ENCODE results near the gene RBM17. TPM values are rescaled to one million over a fixed set of nuclear protein-coding genes. Genes with fewer than 3 reads are reported as not detected.

RBM17 gene
- total and polyA plus RNA-seq, 2 of the 13 experiments (the other 11 are each of a cell fraction or from before 2014, with no cell fraction given): 30.7 to 77.5 TPM

GRCh38 chr10:6089334-6090219, 743 bp downstream of the RBM17 start (continued):
- 0 out of 2 replicates have a peak, but pooled peaks have one; percentile 38 for TF ChIP-seq ZNF710 (CRISPR knock-in tag; IDR thresholded peaks at IDR 0.05; ENCODE audit: borderline replicate concordance)
- 0 out of 2 replicates have a peak, but pooled peaks have one; percentile 7 for TF ChIP-seq CTCF (CRISPR knock-in tag; IDR thresholded peaks at IDR 0.05)

DNA sequence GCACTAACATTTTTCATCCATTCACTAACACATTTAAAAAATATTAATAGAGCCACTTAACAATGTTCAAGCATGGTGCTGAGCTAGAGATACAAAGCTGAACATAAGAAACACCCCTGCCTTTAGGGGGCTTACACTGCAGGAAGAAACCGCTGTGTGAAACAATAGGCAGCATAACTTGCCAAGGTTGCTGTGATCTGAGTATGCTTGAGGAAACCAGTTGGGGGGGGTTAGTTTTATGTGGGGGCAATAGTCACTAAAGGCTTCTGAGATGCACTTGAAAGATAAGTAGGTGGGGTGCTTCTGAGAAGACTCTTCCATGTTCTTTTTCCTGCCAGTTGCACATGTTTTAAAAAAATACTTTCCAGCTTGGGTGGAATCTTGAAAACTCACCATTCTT, 2.8 kb downstream of the RBM17 start:
- DNase-seq (ENCODE audit: low spot score): no peak
- in situ Hi-C loops (cut with HindIII; ENCODE audit: extremely low pct_ligation_motif_present, low pct_unique_long_range_greater_than_20kb): no loop called here
- Histone ChIP-seq H3K27me3 (ENCODE audit: control insufficient read depth in 1 of 2, insufficient read depth in 2 of 2, low read length in 2 of 2) (no peaks in the 10 kb centered on the region; a peak in 1 of 5 replicates), H3K4me3 (replicated peaks in 1 of 3; ENCODE audit: insufficient read depth in 1 of 3, low read depth in 2 of 3, low read length in 3 of 3) (no peak overlapping the region), H4K20me1 (ENCODE audit: insufficient read depth, low read length) (peaks cover 40% of the 10 kb centered on the region), H3K36me3 (replicated peaks in 1 of 2; ENCODE audit: control insufficient read depth in 1 of 2, insufficient read depth in 2 of 2, low read length in 2 of 2) (peaks cover 2 to 4% of the 10 kb centered on the region in 2 experiments; a peak in 2 of 5 replicates), H2AFZ (ENCODE audit: low read length) (no peak overlapping the region), H3K9ac (ENCODE audit: insufficient read depth, low read depth, low read length) (no peak overlapping the region), H3K79me2 (ENCODE audit: insufficient read depth, low read length) (peaks cover 73% of the 10 kb centered on the region), H3K4me2 (ENCODE audit: low read depth, low read length) (peak overlapping the region; percentile 40), H3K4me1 (ENCODE audit: insufficient read depth, low read length) (peaks cover 31% of the 10 kb centered on the region), H3K9me3 (ENCODE audit: low read length) (no peaks in the 10 kb centered on the region), H3K27ac (ENCODE audit: extremely low read length, insufficient read depth, low read length) (no peak overlapping the region)
- POLR2A ChIA-PET: no interaction called here
- CTCF ChIA-PET (ENCODE audit: low intra/inter-chr PET ratio, low total read pairs): no interaction called here
- intact Hi-C loops (cut with micrococcal nuclease; ENCODE audit: unreplicated experiment): no loop called here
- ATAC-seq: no peak
- FAIRE-seq: no peak
- BruUV-seq (replicated peaks): no TSS peak
- 72% methylated on average over 1 of the region's 1 CpG for WGBS (ENCODE audit: low lambda C conversion rate)
- TF ChIP-seq ZNF513 (CRISPR knock-in tag; conservative IDR thresholded peaks at IDR 0.05) (no peak), JUN (CRISPR knock-in tag; IDR thresholded peaks at IDR 0.05) (no peak), ZNF138 (CRISPR knock-in tag; IDR thresholded peaks at IDR 0.05; ENCODE audit: low read depth) (no peak), SIX4 (CRISPR knock-in tag; IDR thresholded peaks at IDR 0.05) (no peak), NFYB (CRISPR knock-in tag; IDR thresholded peaks at IDR 0.05) (no peak), E2F5 (CRISPR knock-in tag; conservative IDR thresholded peaks at IDR 0.05) (no peak), MAFG (CRISPR knock-in tag; IDR thresholded peaks at IDR 0.05) (no peak), NBN (conservative IDR thresholded peaks at IDR 0.05) (no peak), PAX8 (CRISPR knock-in tag; IDR thresholded peaks at IDR 0.05; ENCODE audit: borderline replicate concordance) (no peak)

Data from HepG2 (cell line).